OCI-LY7 (cell line): ENCODE measurements around the gene SSPN. TPM values are rescaled to one million over a fixed set of nuclear protein-coding genes. Genes with fewer than 3 reads are reported as not detected.

Experiments
- BruUV-seq: library from RNA; stranded (reverse); fragments of 400-500 nt; replicated peaks from 2 replicates; lab custom pipeline; 2021; lab: Mats Ljungman, UMichigan
- CTCF ChIA-PET: fragments of 300-600 bp; sonication (Branson Sonifier 250); formaldehyde crosslinking; loops from one replicate; lab custom pipeline; 2022; ENCODE audit warnings: antibody characterized with exemption; ENCODE audit not compliant: unreplicated experiment; lab: Charles Lee
- POLR2A ChIA-PET: fragments of 300-600 bp; sonication (Branson Sonifier 250); formaldehyde crosslinking; loops from one replicate; lab custom pipeline; 2022; ENCODE audit warnings: antibody characterized with exemption; lab: Charles Lee
- DNase-seq: peaks from one replicate; pipeline ENCODE4 v3.0.0-alpha.2; 2015; ENCODE audit warnings: low spot score
- H2AFZ ChIP-seq: fragments of 200-600 bp; sonication (generic), shearing (Covaris generic); 2 replicates; pipeline ENCODE4 v1.6.1; 2014; ENCODE audit warnings: mild to moderate bottlenecking, antibody characterized with exemption, low read length, moderate library complexity
- H3K27ac ChIP-seq: fragments of 200-600 bp; sonication (generic); 2 replicates; pipeline ENCODE4 v1.5.1; 2014; ENCODE audit warnings: mixed run types, low read depth, mild to moderate bottlenecking, moderate library complexity, low read length, inconsistent platforms; ENCODE audit not compliant: poor library complexity, severe bottlenecking
- H3K36me3 ChIP-seq: fragments of 200-600 bp; sonication (generic); 2 replicates; pipeline ENCODE4 v1.6.1; 2014; ENCODE audit warnings: mild to moderate bottlenecking, antibody characterized with exemption, low read length, moderate library complexity, mixed read lengths; ENCODE audit not compliant: insufficient read depth
- H3K4me1 ChIP-seq: fragments of 200-600 bp; sonication (generic); 2 replicates; pipeline ENCODE4 v1.5.1; 2014; ENCODE audit warnings: mild to moderate bottlenecking, low read length; ENCODE audit not compliant: insufficient read depth, poor library complexity, severe bottlenecking
- H3K4me2 ChIP-seq: fragments of 200-600 bp; sonication (generic); 2 replicates; pipeline ENCODE4 v1.6.1; 2014; ENCODE audit warnings: mild to moderate bottlenecking, low read length
- H3K4me3 ChIP-seq: fragments of 200-600 bp; sonication (generic); 2 replicates; pipeline ENCODE4 v1.5.1; 2014; ENCODE audit warnings: mild to moderate bottlenecking, low read depth, low read length; ENCODE audit not compliant: poor library complexity, severe bottlenecking
- H3K79me2 ChIP-seq: fragments of 200-600 bp; sonication (generic); 2 replicates; pipeline ENCODE4 v1.6.1; 2016; ENCODE audit warnings: low read depth, mild to moderate bottlenecking, low read length, moderate library complexity, mixed read lengths; ENCODE audit not compliant: insufficient read depth
- H3K9me2 ChIP-seq: fragments of 200-600 bp; sonication (generic); 2 replicates; pipeline ENCODE4 v1.6.1; 2016; ENCODE audit warnings: mild to moderate bottlenecking, low read length, mixed read lengths; ENCODE audit not compliant: insufficient read depth
- H3K9me3 ChIP-seq: fragments of 200-600 bp; sonication (generic); 2 replicates; pipeline ENCODE4 v1.6.1; 2014; ENCODE audit warnings: mild to moderate bottlenecking, mixed run types, low read length, mixed read lengths
- H4K20me1 ChIP-seq: fragments of 200-600 bp; sonication (generic); 2 replicates; pipeline ENCODE4 v1.6.1; 2014; ENCODE audit warnings: mild to moderate bottlenecking, antibody characterized with exemption, low read length, moderate library complexity, mixed read lengths; ENCODE audit not compliant: insufficient read depth
- EZH2phosphoT487 ChIP-seq: fragments of 200-600 bp; sonication (generic); IDR thresholded peaks from 2 replicates; pipeline ENCODE4 v1.6.1; 2018; ENCODE audit warnings: low read depth, borderline replicate concordance, mild to moderate bottlenecking, mixed run types, antibody characterized with exemption, low read length, moderate library complexity, mixed read lengths
- intact Hi-C: fragments of 100-400 bp; cut with micrococcal nuclease; formaldehyde crosslinking; loops from one replicate; pipeline ENCODE4 v1.10.0; 2022; ENCODE audit not compliant: unreplicated experiment
- total RNA-seq, 2 experiments: library from RNA; depleted of rRNA in 1 of 2; stranded (reverse); fragments of >200 nt in 1 of 2; shearing (Covaris generic) in 1 of 2; gene quantifications; 2 replicates each; pipeline ENCODE4 v1.2.3, GENCODE V29; 2014 to 2022
- TF ChIP-seq, protein P1 (sequence below): fragments of 200-600 bp; sonication (generic); conservative IDR thresholded peaks from 2 replicates; pipeline ENCODE4 v1.5.1; 2014; ENCODE audit warnings: mild to moderate bottlenecking, antibody characterized with exemption, low read length, moderate library complexity, mixed read lengths

Gene SSPN
- total RNA-seq, 2 experiments from 2014 or later = not detected

DNA sequence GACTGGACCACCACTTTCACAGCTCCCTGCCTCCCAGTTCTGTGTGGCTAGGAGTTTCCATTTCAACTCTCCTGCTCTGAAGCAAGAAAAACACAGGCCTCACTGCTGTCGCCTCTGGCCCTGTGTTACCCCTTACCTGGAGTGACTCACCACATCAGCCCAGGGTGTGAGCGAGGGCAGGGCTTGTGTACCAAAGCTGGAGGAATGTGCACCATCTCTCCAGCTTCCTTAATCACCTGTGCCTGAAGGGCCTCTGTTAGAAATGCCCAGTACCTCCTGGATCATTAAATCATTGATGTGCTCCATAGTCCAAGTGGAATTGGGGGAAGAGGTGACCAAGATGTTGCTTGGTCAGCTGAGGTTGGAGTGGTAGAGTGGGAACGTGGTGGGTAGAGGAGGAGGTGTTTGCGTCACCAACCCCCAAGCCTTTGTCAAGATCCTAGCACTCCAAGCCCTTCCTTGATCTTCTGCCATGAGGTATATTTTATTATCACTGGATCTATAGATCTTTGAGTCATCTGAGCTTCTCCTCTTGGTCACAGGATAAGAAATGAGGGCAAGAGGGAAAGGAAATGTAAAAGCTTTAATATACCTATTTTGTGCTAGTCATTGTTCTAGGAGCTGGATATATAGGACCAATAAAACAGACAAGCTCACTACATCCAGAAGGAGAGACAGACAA lies 51.3 kb downstream of the SSPN start:
- TF ChIP-seq EZH2phosphoT487 = no peak
- TF ChIP-seq, protein P1, sequence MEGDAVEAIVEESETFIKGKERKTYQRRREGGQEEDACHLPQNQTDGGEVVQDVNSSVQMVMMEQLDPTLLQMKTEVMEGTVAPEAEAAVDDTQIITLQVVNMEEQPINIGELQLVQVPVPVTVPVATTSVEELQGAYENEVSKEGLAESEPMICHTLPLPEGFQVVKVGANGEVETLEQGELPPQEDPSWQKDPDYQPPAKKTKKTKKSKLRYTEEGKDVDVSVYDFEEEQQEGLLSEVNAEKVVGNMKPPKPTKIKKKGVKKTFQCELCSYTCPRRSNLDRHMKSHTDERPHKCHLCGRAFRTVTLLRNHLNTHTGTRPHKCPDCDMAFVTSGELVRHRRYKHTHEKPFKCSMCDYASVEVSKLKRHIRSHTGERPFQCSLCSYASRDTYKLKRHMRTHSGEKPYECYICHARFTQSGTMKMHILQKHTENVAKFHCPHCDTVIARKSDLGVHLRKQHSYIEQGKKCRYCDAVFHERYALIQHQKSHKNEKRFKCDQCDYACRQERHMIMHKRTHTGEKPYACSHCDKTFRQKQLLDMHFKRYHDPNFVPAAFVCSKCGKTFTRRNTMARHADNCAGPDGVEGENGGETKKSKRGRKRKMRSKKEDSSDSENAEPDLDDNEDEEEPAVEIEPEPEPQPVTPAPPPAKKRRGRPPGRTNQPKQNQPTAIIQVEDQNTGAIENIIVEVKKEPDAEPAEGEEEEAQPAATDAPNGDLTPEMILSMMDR = no peak
- no peak overlapping the region for H3K27ac ChIP-seq
- ChIA-PET CTCF (no interaction called here), POLR2A (interaction anchor here (0.7 kb wide), 1 partner anchor 43 kb away, joined by 3 read pairs; no protein-coding TSS in a partner anchor)
- H3K4me2 ChIP-seq = no peak overlapping the region
- intact Hi-C loops = no loop called here
- DNase-seq = no peak
- H3K36me3 ChIP-seq = no peaks in the 10 kb centered on the region
- H2AFZ ChIP-seq = no peak overlapping the region
- H3K9me2 ChIP-seq = no peaks in the 10 kb centered on the region
- no peaks in the 10 kb centered on the region for H3K9me3 ChIP-seq
- H4K20me1 ChIP-seq = no peaks in the 10 kb centered on the region
- H3K4me1 ChIP-seq = no peaks in the 10 kb centered on the region
- no peaks in the 10 kb centered on the region for H3K79me2 ChIP-seq
- H3K4me3 ChIP-seq = no peak overlapping the region
- no TSS peak for BruUV-seq

DNA sequence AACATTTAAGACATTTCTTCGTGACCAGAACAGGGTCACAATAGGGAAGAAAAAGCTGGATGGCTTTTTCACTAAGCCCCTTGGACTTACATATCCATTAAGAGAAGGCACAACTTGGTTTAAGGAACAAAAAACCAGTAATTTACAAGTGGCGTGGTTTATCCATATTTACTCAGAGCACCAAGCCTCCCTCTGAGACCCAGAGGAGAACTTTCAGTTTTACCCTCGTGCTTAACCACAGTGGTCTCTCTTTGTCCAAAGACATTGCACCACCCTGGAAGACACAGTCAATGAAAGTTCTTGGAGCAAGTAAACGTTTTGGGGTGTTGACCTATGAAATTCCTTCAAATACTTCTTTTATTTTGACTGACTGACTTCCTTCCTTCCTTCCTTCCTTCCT lies 52.5 kb downstream of the SSPN start:
- intact Hi-C loops = no loop called here
- Histone ChIP-seq H4K20me1 (no peaks in the 10 kb centered on the region), H3K4me1 (no peaks in the 10 kb centered on the region), H3K79me2 (no peaks in the 10 kb centered on the region), H2AFZ (no peak overlapping the region), H3K4me3 (no peak overlapping the region), H3K9me2 (no peaks in the 10 kb centered on the region), H3K36me3 (no peaks in the 10 kb centered on the region), H3K27ac (no peak overlapping the region), H3K4me2 (no peak overlapping the region), H3K9me3 (no peaks in the 10 kb centered on the region)
- no peak for DNase-seq
- ChIA-PET POLR2A (interaction anchor here (0.7 to 1.4 kb wide), 3 partner anchors 10 to 30 kb away, joined by 3 to 4 read pairs (median 4); no protein-coding TSS in a partner anchor), CTCF (no interaction called here)
- BruUV-seq = no TSS peak
- no peak for TF ChIP-seq EZH2phosphoT487
- TF ChIP-seq, protein P1 = no peak

GRCh38 chr12:26250801-26251200 lies 55.4 kb downstream of the SSPN start:
- Histone ChIP-seq H3K9me3 (no peaks in the 10 kb centered on the region), H4K20me1 (no peaks in the 10 kb centered on the region), H3K36me3 (no peaks in the 10 kb centered on the region), H3K27ac (no peak overlapping the region), H2AFZ (no peak overlapping the region), H3K4me2 (no peak overlapping the region), H3K79me2 (no peaks in the 10 kb centered on the region), H3K9me2 (no peaks in the 10 kb centered on the region), H3K4me3 (no peak overlapping the region), H3K4me1 (no peaks in the 10 kb centered on the region)
- DNase-seq = no peak
- BruUV-seq = no TSS peak
- POLR2A ChIA-PET = no interaction called here
- CTCF ChIA-PET = no interaction called here
- TF ChIP-seq, protein P1 = no peak
- TF ChIP-seq EZH2phosphoT487 = no peak
- intact Hi-C loops = no loop called here
